Peyer's patch (tissue), 4 donors: ENCODE data around the gene AOAH. TPM values are rescaled to one million over a fixed set of nuclear protein-coding genes. Genes with fewer than 3 reads are reported as not detected.

Experiments used
- DNase-seq, 3 donors: peaks; one replicate each; pipeline ENCODE4 v3.0.0-alpha.2; 2017 to 2019
- H3K27ac ChIP-seq, 4 donors: fragments of 200-600 bp; sonication (generic); one replicate each; pipeline ENCODE4 v1.5.1; 2016 to 2019
- H3K27me3 ChIP-seq, 2 donors: fragments of 200-600 bp; sonication (generic); one replicate each; pipeline ENCODE4 v1.5.1; 2019
- H3K36me3 ChIP-seq, 3 donors: fragments of 200-600 bp; sonication (generic); one replicate each; pipeline ENCODE4 v1.5.1; 2016 to 2019
- H3K4me1 ChIP-seq, 4 donors: fragments of 200-600 bp; sonication (generic); one replicate each; pipeline ENCODE4 v1.5.1; 2016 to 2019
- H3K4me3 ChIP-seq, 4 donors: fragments of 200-600 bp; sonication (generic); 1 replicate in 3 of 4; 2 replicates in 1 of 4; pipeline ENCODE4 v1.5.1; 2016 to 2019; ENCODE audit warnings: mild to moderate bottlenecking in 1 of 4
- H3K9me3 ChIP-seq, 4 donors: fragments of 200-600 bp; sonication (generic); one replicate each; pipeline ENCODE4 v1.5.1; 2016 to 2019; ENCODE audit warnings: mild to moderate bottlenecking in 1 of 4
- POLR2A ChIP-seq, 2 donors: fragments of 450-650 bp; IDR thresholded peaks; one replicate each; pipeline ENCODE4 v1.5.1; 2017; ENCODE audit warnings: antibody characterized with exemption in 2 of 2, mild to moderate bottlenecking in 2 of 2, moderate library complexity in 2 of 2
- total RNA-seq, 4 donors: library from RNA; depleted of rRNA; stranded (reverse); fragments of >200 nt; gene quantifications; one replicate each; pipeline ENCODE4 v1.1.0, GENCODE V29; 2016
- TF ChIP-seq, protein P1 (sequence below), 6 experiments: fragments of 450-650 bp in 4 of 6; fragments of 200-600 bp in 2 of 6; sonication (generic) in 1 of 6; IDR thresholded peaks; one replicate each; pipeline ENCODE4 v1.5.1; 2017 to 2019; ENCODE audit warnings: antibody characterized with exemption in 6 of 6, mild to moderate bottlenecking in 3 of 6, moderate library complexity in 1 of 6

Gene AOAH
- total RNA-seq, 4 donors from 2014 or later: 33.3 to 60.2 (median 43.6) TPM

- DNase-seq: no peak
- H3K36me3 ChIP-seq: peaks cover 0 to 4% (median 0%) of the 10 kb centered on the region in 3 donors
- H3K9me3 ChIP-seq: no peaks in the 10 kb centered on the region
- H3K27me3 ChIP-seq: no peaks in the 10 kb centered on the region
- H3K4me3 ChIP-seq: no peak overlapping the region
- no peaks in the 10 kb centered on the region for H3K4me1 ChIP-seq
- TF ChIP-seq, protein P1, sequence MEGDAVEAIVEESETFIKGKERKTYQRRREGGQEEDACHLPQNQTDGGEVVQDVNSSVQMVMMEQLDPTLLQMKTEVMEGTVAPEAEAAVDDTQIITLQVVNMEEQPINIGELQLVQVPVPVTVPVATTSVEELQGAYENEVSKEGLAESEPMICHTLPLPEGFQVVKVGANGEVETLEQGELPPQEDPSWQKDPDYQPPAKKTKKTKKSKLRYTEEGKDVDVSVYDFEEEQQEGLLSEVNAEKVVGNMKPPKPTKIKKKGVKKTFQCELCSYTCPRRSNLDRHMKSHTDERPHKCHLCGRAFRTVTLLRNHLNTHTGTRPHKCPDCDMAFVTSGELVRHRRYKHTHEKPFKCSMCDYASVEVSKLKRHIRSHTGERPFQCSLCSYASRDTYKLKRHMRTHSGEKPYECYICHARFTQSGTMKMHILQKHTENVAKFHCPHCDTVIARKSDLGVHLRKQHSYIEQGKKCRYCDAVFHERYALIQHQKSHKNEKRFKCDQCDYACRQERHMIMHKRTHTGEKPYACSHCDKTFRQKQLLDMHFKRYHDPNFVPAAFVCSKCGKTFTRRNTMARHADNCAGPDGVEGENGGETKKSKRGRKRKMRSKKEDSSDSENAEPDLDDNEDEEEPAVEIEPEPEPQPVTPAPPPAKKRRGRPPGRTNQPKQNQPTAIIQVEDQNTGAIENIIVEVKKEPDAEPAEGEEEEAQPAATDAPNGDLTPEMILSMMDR (IDR thresholded peaks at IDR 0.05): no peak
- TF ChIP-seq POLR2A (IDR thresholded peaks at IDR 0.05): no peak
- H3K27ac ChIP-seq: no peak overlapping the region
These were observed 153.6 kb downstream of the AOAH start for GRCh38 chr7:36570528-36571189.

- Histone ChIP-seq H3K4me3 (no peak overlapping the region), H3K4me1 (no peaks in the 10 kb centered on the region), H3K9me3 (no peaks in the 10 kb centered on the region), H3K36me3 (no peaks in the 10 kb centered on the region), H3K27ac (no peak overlapping the region), H3K27me3 (no peaks in the 10 kb centered on the region)
- no peak for TF ChIP-seq POLR2A (IDR thresholded peaks at IDR 0.05)
- TF ChIP-seq, protein P1 (IDR thresholded peaks at IDR 0.05): no peak
- no peak for DNase-seq
These were observed 155.8 kb downstream of the AOAH start for GRCh38 chr7:36568452-36568849.

DNA sequence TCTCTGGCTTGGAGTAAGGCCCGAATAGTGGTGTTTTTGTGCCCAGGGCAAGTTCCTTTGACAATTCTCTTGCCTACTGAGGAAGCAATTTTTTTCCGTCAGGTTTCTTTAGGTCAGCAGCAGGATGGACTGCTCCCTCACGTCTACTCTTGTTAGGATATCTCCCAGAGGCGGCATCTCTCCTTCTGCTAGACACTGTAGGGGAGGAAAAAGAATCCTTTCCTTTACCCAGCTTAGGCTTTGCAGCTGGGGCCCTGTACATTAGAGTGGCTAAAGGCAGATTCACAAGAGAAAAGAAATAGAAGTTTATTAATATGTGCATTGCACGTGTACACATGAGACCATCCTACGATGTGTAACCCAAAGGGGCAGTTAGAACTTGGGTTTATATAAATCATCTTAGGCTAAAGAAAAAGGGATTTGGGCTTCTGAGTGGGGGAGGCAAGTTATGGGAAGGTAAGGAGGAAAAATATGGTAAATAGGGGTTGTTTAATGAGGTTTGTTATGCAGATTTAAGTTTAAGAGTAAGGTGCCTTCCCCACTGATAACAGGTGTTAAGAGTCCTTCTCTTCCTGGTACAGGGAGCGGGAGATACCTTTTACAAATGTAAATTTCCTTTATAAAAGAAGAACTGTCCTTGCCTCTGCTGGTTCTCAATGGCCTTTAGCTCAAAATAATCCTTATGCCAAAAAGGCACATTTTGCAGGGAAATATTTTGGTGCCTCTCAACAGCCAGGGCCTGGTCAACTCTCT is 156.4 kb downstream of the AOAH start:
- no peak for DNase-seq
- Histone ChIP-seq H3K27me3 (no peaks in the 10 kb centered on the region), H3K9me3 (no peaks in the 10 kb centered on the region), H3K36me3 (no peaks in the 10 kb centered on the region), H3K4me1 (no peaks in the 10 kb centered on the region), H3K4me3 (no peak overlapping the region), H3K27ac (no peak overlapping the region)
- no peak for TF ChIP-seq POLR2A (IDR thresholded peaks at IDR 0.05)
- TF ChIP-seq, protein P1 (IDR thresholded peaks at IDR 0.05): no peak

- no peak overlapping the region for H3K27ac ChIP-seq
- no peak overlapping the region for H3K4me3 ChIP-seq
- DNase-seq: no peak
- H3K4me1 ChIP-seq: no peaks in the 10 kb centered on the region
- H3K27me3 ChIP-seq: no peaks in the 10 kb centered on the region
- no peak for TF ChIP-seq POLR2A (IDR thresholded peaks at IDR 0.05)
- TF ChIP-seq, protein P1 (IDR thresholded peaks at IDR 0.05): no peak
- H3K36me3 ChIP-seq: no peaks in the 10 kb centered on the region
- no peaks in the 10 kb centered on the region for H3K9me3 ChIP-seq
These were observed 158.4 kb downstream of the AOAH start for GRCh38 chr7:36565792-36566356.

- H3K27me3 ChIP-seq: no peaks in the 10 kb centered on the region
These were observed 159.8 kb downstream of the AOAH start for GRCh38 chr7:36564489-36564888.

More at GRCh38 chr7:36564489-36564888, 159.8 kb downstream of the AOAH start:
- Histone ChIP-seq H3K9me3 (no peaks in the 10 kb centered on the region), H3K4me1 (no peaks in the 10 kb centered on the region), H3K4me3 (no peak overlapping the region), H3K27ac (no peak overlapping the region), H3K36me3 (no peaks in the 10 kb centered on the region)
- DNase-seq: no peak
- TF ChIP-seq, protein P1 (IDR thresholded peaks at IDR 0.05): no peak
- no peak for TF ChIP-seq POLR2A (IDR thresholded peaks at IDR 0.05)
